ENCODE measurements around the gene GATM. TPM values are rescaled to one million over a fixed set of nuclear protein-coding genes. Genes with fewer than 3 reads are reported as not detected.

GATM gene
- total and polyA plus RNA-seq, 2 of the 8 experiments (the other 6 are each of a cell fraction or from before 2014, with no cell fraction given): 10.2 to 15.1 TPM

GRCh38 chr15:45326741-45327140, 51.6 kb downstream of the GATM start:
- Histone ChIP-seq H2AK5ac (ENCODE audit: low read depth, low read length) (no peak overlapping the region), H3K4ac (replicated peaks; ENCODE audit: insufficient read length, low read depth, low read length) (no peak overlapping the region), H3K27me3 (replicated peaks in 1 of 4; ENCODE audit: control insufficient read depth in 3 of 4, extremely low read depth in 1 of 4, insufficient read depth in 3 of 4, low read length in 3 of 4) (no peaks in the 10 kb centered on the region), H4K5ac (ENCODE audit: insufficient read length, low read depth, low read length) (no peak overlapping the region), H3K9ac (replicated peaks in 1 of 4; ENCODE audit: extremely low read depth in 1 of 4, low read depth in 3 of 4, low read length in 3 of 4) (no peak overlapping the region), H3K4me1 (replicated peaks in 1 of 4; ENCODE audit: control insufficient read depth in 3 of 4, insufficient read depth in 4 of 4, low read length in 3 of 4) (peaks cover 0 to 5% (median 2%) of the 10 kb centered on the region in 4 experiments; a peak in 3 of 7 replicates), H3K56ac (replicated peaks; ENCODE audit: insufficient read length, low read depth, low read length) (no peak overlapping the region), H3K23ac (ENCODE audit: insufficient read length) (no peak overlapping the region), H3K23me2 (ENCODE audit: low read depth, low read length) (no peaks in the 10 kb centered on the region), H3K18ac (ENCODE audit: extremely low read depth, low read length) (no peak overlapping the region), H3K79me1 (ENCODE audit: low read depth, low read length) (no peaks in the 10 kb centered on the region), H3K9me3 (ENCODE audit: insufficient read depth in 2 of 2, low read depth in 1 of 2, low read length in 1 of 2) (no peaks in the 10 kb centered on the region), H3K36me3 (ENCODE audit: control insufficient read depth in 2 of 4, insufficient read depth in 4 of 4, low read length in 3 of 4) (no peaks in the 10 kb centered on the region), H2BK120ac (replicated peaks; ENCODE audit: low read depth, low read length) (no peak overlapping the region), H3K4me3 (ENCODE audit: extremely low read depth in 1 of 4, insufficient read depth in 2 of 4, low read depth in 3 of 4, low read length in 4 of 4) (no peak overlapping the region; a peak in 1 of 8 replicates), H3K14ac (ENCODE audit: insufficient read length) (no peak overlapping the region), H2BK12ac (ENCODE audit: low read depth, low read length) (no peak overlapping the region), H3K79me2 (ENCODE audit: control insufficient read depth in 1 of 2, insufficient read depth in 2 of 2, low read length in 2 of 2) (no peaks in the 10 kb centered on the region), H4K8ac (ENCODE audit: extremely low read depth, insufficient read depth, low read length) (no peak overlapping the region), H4K20me1 (replicated peaks in 1 of 2; ENCODE audit: control insufficient read depth in 1 of 2, insufficient read depth in 2 of 2, low read length in 2 of 2) (no peaks in the 10 kb centered on the region), H4K91ac (replicated peaks; ENCODE audit: insufficient read length, low read length) (no peak overlapping the region), H3K27ac (ENCODE audit: low read depth, low read length) (no peak overlapping the region), H2AFZ (ENCODE audit: low read length) (no peak overlapping the region; the same call in 1 of the 2 replicates), H2BK20ac (ENCODE audit: low read length) (no peak overlapping the region), H2BK5ac (ENCODE audit: low read depth, low read length) (no peak overlapping the region), H2BK15ac (ENCODE audit: low read length) (no peak overlapping the region), H3K4me2 (ENCODE audit: insufficient read depth in 1 of 2, low read depth in 2 of 2, low read length in 2 of 2) (no peak overlapping the region; a peak in 3 of 4 replicates)
- POLR2A ChIA-PET (ENCODE audit: partially characterized antibody): interaction anchor here (0.7 to 1.3 kb wide), 4 partner anchors 12 to 64 kb away, joined by 3 read pairs; no protein-coding TSS in a partner anchor
- no peak for FAIRE-seq
- no peak for TF ChIP-seq BACH1 (IDR thresholded peaks at IDR 0.05; ENCODE audit: low read length)
- TF ChIP-seq, protein P1, sequence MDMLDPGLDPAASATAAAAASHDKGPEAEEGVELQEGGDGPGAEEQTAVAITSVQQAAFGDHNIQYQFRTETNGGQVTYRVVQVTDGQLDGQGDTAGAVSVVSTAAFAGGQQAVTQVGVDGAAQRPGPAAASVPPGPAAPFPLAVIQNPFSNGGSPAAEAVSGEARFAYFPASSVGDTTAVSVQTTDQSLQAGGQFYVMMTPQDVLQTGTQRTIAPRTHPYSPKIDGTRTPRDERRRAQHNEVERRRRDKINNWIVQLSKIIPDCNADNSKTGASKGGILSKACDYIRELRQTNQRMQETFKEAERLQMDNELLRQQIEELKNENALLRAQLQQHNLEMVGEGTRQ (IDR thresholded peaks at IDR 0.05; ENCODE audit: low read length): no peak
- TF ChIP-seq TCF12 (IDR thresholded peaks at IDR 0.05; ENCODE audit: low read depth, low read length): no peak
- TF ChIP-seq, protein P2, sequence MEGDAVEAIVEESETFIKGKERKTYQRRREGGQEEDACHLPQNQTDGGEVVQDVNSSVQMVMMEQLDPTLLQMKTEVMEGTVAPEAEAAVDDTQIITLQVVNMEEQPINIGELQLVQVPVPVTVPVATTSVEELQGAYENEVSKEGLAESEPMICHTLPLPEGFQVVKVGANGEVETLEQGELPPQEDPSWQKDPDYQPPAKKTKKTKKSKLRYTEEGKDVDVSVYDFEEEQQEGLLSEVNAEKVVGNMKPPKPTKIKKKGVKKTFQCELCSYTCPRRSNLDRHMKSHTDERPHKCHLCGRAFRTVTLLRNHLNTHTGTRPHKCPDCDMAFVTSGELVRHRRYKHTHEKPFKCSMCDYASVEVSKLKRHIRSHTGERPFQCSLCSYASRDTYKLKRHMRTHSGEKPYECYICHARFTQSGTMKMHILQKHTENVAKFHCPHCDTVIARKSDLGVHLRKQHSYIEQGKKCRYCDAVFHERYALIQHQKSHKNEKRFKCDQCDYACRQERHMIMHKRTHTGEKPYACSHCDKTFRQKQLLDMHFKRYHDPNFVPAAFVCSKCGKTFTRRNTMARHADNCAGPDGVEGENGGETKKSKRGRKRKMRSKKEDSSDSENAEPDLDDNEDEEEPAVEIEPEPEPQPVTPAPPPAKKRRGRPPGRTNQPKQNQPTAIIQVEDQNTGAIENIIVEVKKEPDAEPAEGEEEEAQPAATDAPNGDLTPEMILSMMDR (IDR thresholded peaks at IDR 0.05; ENCODE audit: control extremely low read depth in 1 of 3, insufficient read depth in 1 of 3, low read depth in 1 of 3, low read length in 3 of 3): no peak
- no peak for TF ChIP-seq TEAD4 (IDR thresholded peaks at IDR 0.05; ENCODE audit: low read depth, low read length)
- TF ChIP-seq RXRA (IDR thresholded peaks at IDR 0.05; ENCODE audit: insufficient read depth, low read depth, low read length): no peak
- TF ChIP-seq CTBP2 (IDR thresholded peaks at IDR 0.05; ENCODE audit: borderline replicate concordance, insufficient read depth, insufficient read length, low read length): no peak
- no peak for TF ChIP-seq FOSL1 (IDR thresholded peaks at IDR 0.05; ENCODE audit: insufficient read depth, low read depth, low read length)
- TF ChIP-seq KDM5A (IDR thresholded peaks at IDR 0.05; ENCODE audit: low read length): no peak
- CTCF ChIA-PET (ENCODE audit: partially characterized antibody): interaction anchor here (0.6 to 2.2 kb wide), 8 partner anchors 10 to 247 kb away, joined by 3 to 7 read pairs (median 3); no protein-coding TSS in a partner anchor
- no peak for DNase-seq (ENCODE audit: low read depth in 1 of 2, low spot score in 2 of 2)
- 81% methylated on average over 7 of the region's 7 CpGs; no CpG with 5 or more reads in 1 of the 2 experiments for WGBS, 2 experiments (ENCODE audit: extremely low coverage in 1 of 2, insufficient coverage in 1 of 2, insufficient read length in 1 of 2, insufficient replicate concordance in 2 of 2, low coverage in 1 of 2, low lambda C conversion rate in 2 of 2, missing lambda C conversion rate in 1 of 2)

Data from H1 (cell line).